Astrocyte of the cerebellum (primary cell): Measurements from ENCODE around the gene ROPN1L.

Experiments
- DNase-seq: peaks from one replicate; pipeline ENCODE4 v3.0.0-alpha.2; 2011; ENCODE audit warnings: low read depth
- H3K4me3 ChIP-seq: 2 replicates; pipeline ENCODE4 v1.5.1; 2011; ENCODE audit warnings: mild to moderate bottlenecking, low read depth, low read length, moderate library complexity
- CTCF ChIP-seq: IDR thresholded peaks from 2 replicates; pipeline ENCODE4 v1.5.1; 2012; ENCODE audit warnings: low read length, low read depth, moderate library complexity, mild to moderate bottlenecking; ENCODE audit errors: missing control alignments
- in situ Hi-C: cut with HindIII; loops from 2 replicates; pipeline ENCODE4 v1.10.0; 2017; ENCODE audit warnings: low sequenced_read_pairs

ROPN1L gene

GRCh38 chr5:10503321-10503720, 61.6 kb downstream of the ROPN1L start:
- TF ChIP-seq CTCF = no peak
- no peak for DNase-seq
- no peak overlapping the region for H3K4me3 ChIP-seq
- in situ Hi-C loops = no loop called here

GRCh38 chr5:10503997-10504793, 62.5 kb downstream of the ROPN1L start:
- in situ Hi-C loops = no loop called here
- TF ChIP-seq CTCF = no peak
- no peak overlapping the region for H3K4me3 ChIP-seq

GRCh38 chr5:10505517-10506095, 63.9 kb downstream of the ROPN1L start:
- DNase-seq = no peak
- in situ Hi-C loops = no loop called here
- TF ChIP-seq CTCF = no peak

More at GRCh38 chr5:10503997-10504793, 62.5 kb downstream of the ROPN1L start:
- no peak for DNase-seq

GRCh38 chr5:10506535-10506934, 64.9 kb downstream of the ROPN1L start:
- in situ Hi-C loops = no loop called here
- no peak for DNase-seq
- TF ChIP-seq CTCF = no peak
- H3K4me3 ChIP-seq = no peak overlapping the region

More at GRCh38 chr5:10505517-10506095, 63.9 kb downstream of the ROPN1L start:
- no peak overlapping the region for H3K4me3 ChIP-seq

- in situ Hi-C loops = no loop called here
- TF ChIP-seq CTCF = no peak
- no peak for DNase-seq
- no peak overlapping the region for H3K4me3 ChIP-seq
Observed at GRCh38 chr5:10507575-10508096, 66.0 kb downstream of the ROPN1L start.

- in situ Hi-C loops = no loop called here
- no peak for DNase-seq
- H3K4me3 ChIP-seq = no peak overlapping the region
- no peak for TF ChIP-seq CTCF
Observed at GRCh38 chr5:10509575-10509974, 67.9 kb downstream of the ROPN1L start.
